ENCODE data around the gene ZBTB45. TPM values are rescaled to one million over a fixed set of nuclear protein-coding genes. Genes with fewer than 3 reads are reported as not detected.
A peak's percentile ranks its signal among the peaks of the same experiment; 100 is the strongest.

ZBTB45 gene
- total RNA-seq, 1 donor from 2014 or later: 23.7 TPM

DNA sequence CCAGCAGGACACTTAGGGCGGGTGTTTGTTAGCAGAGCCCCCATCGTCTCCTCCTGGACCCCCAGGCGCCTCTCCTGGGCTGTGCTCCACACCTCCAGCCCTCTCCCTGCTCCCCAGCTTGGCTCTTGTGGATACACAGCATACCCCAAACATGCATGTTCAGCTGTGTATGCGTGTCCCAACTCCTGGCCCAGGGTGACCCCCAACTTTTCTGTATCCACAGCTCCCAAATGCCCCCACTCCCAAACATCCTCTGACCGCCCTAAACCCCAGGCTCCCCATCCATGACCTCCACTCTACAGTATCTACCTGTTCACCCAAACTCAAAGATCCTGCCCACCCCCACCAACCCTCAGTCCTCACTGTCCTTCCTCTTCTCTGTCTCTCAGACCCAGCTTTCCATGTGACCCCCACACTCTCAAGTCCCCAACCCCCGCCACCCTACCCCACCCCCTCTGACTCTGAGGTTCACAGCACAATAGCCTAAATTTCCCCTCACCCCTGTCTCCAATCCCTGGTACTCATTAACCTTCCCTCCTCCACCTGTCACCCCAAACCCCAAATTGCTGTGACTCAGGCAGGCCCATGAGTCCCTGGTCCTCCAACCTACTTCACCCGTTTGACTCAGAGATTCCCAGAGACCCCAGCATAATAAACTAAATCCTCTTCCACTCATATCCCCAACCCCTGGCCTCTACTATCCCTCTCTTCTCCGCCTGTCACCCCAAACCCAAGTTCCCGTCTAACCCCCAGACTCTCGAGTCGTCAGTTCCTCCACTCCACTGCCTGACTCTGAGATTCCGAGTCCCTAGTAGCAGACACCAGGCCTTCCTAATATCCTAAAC, 37.8 kb upstream of the ZBTB45 start:
- TF ChIP-seq, protein P1, sequence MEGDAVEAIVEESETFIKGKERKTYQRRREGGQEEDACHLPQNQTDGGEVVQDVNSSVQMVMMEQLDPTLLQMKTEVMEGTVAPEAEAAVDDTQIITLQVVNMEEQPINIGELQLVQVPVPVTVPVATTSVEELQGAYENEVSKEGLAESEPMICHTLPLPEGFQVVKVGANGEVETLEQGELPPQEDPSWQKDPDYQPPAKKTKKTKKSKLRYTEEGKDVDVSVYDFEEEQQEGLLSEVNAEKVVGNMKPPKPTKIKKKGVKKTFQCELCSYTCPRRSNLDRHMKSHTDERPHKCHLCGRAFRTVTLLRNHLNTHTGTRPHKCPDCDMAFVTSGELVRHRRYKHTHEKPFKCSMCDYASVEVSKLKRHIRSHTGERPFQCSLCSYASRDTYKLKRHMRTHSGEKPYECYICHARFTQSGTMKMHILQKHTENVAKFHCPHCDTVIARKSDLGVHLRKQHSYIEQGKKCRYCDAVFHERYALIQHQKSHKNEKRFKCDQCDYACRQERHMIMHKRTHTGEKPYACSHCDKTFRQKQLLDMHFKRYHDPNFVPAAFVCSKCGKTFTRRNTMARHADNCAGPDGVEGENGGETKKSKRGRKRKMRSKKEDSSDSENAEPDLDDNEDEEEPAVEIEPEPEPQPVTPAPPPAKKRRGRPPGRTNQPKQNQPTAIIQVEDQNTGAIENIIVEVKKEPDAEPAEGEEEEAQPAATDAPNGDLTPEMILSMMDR (conservative IDR thresholded peaks at IDR 0.05; ENCODE audit: low read depth, low read length): no peak
- DNase-seq (ENCODE audit: low read depth): no peak
- peak overlapping the region; percentile 75 for H3K4me3 ChIP-seq (ENCODE audit: low read depth, low read length)

DNA sequence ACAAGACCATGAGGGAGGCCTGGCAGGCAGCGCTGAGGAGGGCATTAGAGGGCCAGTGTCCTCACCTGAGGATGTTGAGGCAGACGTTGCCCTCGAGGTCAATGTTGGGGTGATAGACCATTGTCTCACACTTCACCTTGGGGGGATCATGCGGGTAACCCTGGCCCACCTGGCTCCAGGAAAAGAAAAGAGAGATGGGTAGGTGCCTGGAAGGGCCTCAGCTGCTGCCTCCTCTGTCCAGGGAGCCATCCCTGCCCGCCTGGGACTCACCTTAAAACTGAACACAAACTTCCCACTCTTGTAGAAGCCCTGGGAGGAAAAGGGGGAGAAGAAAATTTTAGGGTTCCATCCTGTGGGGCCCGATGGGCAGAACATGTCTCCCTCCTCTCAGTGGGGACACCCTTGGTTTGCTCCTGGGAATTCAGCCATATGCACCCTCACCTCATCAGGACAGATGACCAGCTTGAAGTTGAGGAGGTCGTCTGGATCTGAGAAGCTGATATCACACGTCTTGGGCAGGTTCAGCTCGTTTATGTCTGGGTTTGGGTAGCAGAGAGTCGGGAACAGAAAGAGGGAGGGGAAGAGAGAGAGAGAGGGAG, 37.1 kb upstream of the ZBTB45 start:
- no peak for DNase-seq (ENCODE audit: low read depth)
- peak overlapping the region; percentile 75 for H3K4me3 ChIP-seq (ENCODE audit: low read depth, low read length)
- TF ChIP-seq, protein P1 (conservative IDR thresholded peaks at IDR 0.05; ENCODE audit: low read depth, low read length): no peak

DNA sequence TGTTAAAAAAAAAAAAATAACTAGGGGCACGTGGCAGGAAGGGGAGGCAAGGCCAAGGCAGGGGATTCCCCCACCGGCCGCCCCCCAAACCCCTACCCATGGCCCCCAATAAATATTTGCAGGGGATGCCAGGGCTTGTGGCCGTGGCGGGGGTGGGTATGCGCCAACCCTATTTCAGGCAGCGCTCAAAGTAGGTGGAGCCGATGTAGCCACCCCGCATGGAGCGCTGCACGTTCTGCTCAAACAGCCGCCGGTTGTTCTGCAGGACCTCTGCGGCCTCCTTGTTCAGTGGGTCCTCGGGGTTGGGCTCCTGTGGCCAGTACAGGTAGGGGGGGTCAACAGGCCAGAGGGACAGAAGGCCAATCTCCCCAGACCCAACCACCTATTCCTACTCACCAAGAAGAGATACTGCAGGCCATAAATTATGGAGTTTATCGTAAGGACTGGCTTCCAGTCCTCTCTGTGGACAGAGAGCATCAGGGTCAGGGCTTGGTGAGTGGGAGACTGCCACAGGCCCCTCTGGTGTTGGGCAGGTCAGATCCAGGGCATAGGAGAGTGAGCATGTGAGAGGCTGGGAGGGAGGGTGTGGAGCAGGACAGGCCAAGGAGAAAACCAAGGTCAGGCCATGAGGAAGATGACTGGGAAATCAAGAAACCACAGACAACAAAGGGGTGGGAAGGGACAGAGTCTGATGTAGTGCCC, 36.5 kb upstream of the ZBTB45 start:
- peak overlapping the region; percentile 2 for H3K4me3 ChIP-seq (ENCODE audit: low read depth, low read length)
- DNase-seq (ENCODE audit: low read depth): no peak
- TF ChIP-seq, protein P1 (conservative IDR thresholded peaks at IDR 0.05; ENCODE audit: low read depth, low read length): no peak

DNA sequence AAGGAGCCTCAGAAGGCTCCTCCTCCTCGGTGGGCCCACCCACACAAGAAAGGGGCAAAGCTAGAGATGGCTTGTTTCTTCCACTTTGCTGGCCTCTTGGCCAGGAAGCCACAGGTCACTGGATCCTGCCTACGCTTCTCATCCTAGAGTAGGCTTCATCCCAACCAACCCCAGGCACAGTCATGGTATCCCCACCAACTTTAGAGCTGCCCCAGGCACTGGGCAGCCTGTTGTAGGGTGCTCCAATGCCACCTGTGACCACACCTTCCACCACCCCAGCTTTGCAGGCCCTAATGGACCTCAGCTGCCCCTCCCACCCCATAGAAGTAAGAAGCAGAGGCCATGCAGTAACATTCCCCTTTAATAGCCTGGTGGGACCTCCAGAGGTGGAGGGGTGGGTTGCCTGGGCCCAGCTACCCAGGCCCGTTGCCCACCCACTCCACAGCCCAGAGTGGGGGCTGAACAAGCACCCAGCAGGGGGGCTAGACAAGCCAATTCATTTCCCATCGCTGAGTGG, 35.8 kb upstream of the ZBTB45 start:
- no peak for DNase-seq (ENCODE audit: low read depth)
- H3K4me3 ChIP-seq (ENCODE audit: low read depth, low read length): peak overlapping the region; percentile 94
- TF ChIP-seq, protein P1 (conservative IDR thresholded peaks at IDR 0.05; ENCODE audit: low read depth, low read length): no peak

DNA sequence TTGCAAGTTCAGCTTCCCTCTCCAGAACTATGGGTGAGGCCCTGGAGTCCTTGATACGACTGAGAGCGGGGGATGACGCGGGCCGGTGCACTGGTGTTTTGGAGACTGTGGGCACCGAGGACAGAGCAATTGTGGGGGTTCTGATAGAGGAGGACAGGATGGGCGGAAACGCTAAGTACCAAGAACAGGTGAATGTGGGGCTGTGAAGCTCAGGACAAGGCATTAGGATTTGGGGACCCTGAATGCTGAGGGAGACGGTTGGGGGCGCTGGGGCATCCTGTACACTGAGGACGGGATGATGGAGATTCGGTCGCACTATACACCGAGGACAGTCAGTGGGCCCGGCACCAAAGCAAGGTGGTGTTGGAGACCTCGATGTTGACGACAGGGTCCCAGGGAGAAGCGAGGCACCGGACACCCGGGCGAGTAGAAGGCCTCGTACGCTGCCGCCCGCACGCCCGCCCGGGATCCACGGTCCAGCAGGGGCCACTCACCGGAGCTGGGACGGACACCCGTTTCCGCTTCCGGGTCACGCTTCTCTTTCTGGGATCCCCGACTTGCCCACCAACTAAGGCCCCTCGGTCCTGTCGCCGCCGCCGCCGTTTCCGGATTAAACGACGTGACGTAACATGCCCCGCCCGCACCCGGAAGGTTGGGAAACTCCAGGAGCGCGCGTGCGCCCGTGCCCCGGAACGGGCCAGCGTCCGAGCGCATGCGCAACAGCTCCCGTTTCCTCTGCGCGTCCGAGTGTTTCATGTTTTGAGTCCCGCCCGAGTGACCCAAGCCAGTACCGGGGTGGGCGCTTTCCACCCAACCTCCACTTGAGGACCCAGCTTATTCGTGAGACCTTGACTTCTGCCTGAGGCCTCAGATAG, 35.1 kb upstream of the ZBTB45 start, which contains the start of gene CHMP2A:
Gene CHMP2A (minus strand): TSS at position 612 of the 875 bp plus-strand sequence. CDS start 893 bp downstream, outside the sequence.
- TF ChIP-seq, protein P1 (conservative IDR thresholded peaks at IDR 0.05; ENCODE audit: low read depth, low read length): no peak
- no peak for DNase-seq (ENCODE audit: low read depth)

More for the DNA sequence above, 35.1 kb upstream of the ZBTB45 start, which contains the start of gene CHMP2A:
- peak within 1 kb of the TSS; percentile 94 for H3K4me3 ChIP-seq (ENCODE audit: low read depth, low read length)
